ENCODE results near the gene ELL2.

The ELL2 gene

GRCh38 chr5:95961617-95962474, at the start of gene ELL2:
Gene ELL2, minus strand, starts transcription at chr5:95961851. Its CDS starts 130 bp downstream, at chr5:95961721.
- DNase-seq (ENCODE audit: low read depth) = peak; percentile 99
- no peak for TF ChIP-seq CTCF (IDR thresholded peaks at IDR 0.05; ENCODE audit: insufficient read depth, low read depth, low read length, missing control alignments)
- peak within 1 kb of the TSS; percentile 96 for H3K4me3 ChIP-seq (ENCODE audit: low read depth, low read length)

- DNase-seq (ENCODE audit: low read depth) = no peak
- no peak for TF ChIP-seq CTCF (IDR thresholded peaks at IDR 0.05; ENCODE audit: insufficient read depth, low read depth, low read length, missing control alignments)
- H3K4me3 ChIP-seq (ENCODE audit: low read depth, low read length) = no peak overlapping the region
These were observed 47.5 kb upstream of the ELL2 start for GRCh38 chr5:96008987-96009647.

DNA sequence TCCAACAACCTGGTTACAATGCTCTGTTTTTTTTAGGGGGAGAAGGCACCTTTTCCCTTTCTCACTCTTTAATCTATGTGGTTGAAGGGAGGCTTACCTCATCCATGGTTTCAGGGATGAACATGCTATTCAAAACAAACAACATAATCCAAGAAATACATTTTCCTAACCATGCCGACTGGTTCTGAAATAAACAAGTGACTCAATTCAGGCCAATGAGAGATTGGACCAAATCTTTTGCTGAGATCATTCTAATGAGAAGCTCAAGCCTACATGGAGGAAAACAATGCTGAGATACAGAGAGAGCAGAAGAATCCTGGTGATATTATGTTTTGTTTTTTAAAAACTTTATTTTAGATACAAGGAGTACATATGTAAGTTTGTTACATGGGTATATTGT, 46.8 kb upstream of the ELL2 start:
- H3K4me3 ChIP-seq (ENCODE audit: low read depth, low read length) = no peak overlapping the region
- DNase-seq (ENCODE audit: low read depth) = no peak
- TF ChIP-seq CTCF (IDR thresholded peaks at IDR 0.05; ENCODE audit: insufficient read depth, low read depth, low read length, missing control alignments) = no peak

- H3K4me3 ChIP-seq (ENCODE audit: low read depth, low read length) = no peak overlapping the region
- no peak for TF ChIP-seq CTCF (IDR thresholded peaks at IDR 0.05; ENCODE audit: insufficient read depth, low read depth, low read length, missing control alignments)
- no peak for DNase-seq (ENCODE audit: low read depth)
These were observed 45.4 kb upstream of the ELL2 start for GRCh38 chr5:96007051-96007450.

DNA sequence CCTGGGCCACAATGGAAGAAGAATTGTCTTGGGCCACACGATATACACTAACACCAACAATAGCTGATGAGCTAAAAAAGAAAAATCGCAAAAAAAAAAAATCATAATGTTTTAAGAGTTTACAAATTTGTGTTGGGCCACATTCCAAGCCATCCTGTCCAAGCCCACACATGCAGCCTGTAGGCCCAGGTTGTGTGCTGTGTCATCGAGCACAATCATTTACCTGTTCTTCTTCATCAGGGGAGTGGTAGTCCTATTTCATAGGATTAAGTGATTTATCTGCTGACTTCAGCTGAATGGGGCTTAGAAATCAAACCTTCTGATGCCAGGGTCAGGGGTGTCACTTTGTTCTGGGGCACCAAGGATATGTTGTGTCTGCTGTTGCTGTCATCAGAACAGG, 44.6 kb upstream of the ELL2 start:
- no peak for TF ChIP-seq CTCF (IDR thresholded peaks at IDR 0.05; ENCODE audit: insufficient read depth, low read depth, low read length, missing control alignments)
- no peak for DNase-seq (ENCODE audit: low read depth)
- no peak overlapping the region for H3K4me3 ChIP-seq (ENCODE audit: low read depth, low read length)

DNA sequence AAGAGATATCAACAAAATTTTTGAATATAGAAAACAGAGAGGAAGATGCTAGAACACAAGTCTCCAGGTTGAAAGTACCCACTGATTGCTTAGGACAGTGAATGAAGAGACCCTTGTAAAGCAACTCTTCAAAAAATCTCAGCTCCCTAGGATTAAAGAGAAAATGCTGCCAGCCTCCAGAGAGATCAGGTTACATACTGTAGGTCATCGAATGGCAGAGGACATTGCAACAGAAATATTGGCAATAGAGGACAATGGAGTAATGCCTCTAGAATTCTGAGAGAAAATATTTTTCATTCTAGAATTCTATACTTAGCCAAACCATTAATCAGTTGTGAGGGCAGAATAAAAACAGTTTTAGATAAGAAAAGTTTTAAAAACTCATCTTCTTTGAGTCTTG, 43.1 kb upstream of the ELL2 start:
- no peak for DNase-seq (ENCODE audit: low read depth)
- TF ChIP-seq CTCF (IDR thresholded peaks at IDR 0.05; ENCODE audit: insufficient read depth, low read depth, low read length, missing control alignments) = no peak
- H3K4me3 ChIP-seq (ENCODE audit: low read depth, low read length) = no peak overlapping the region
